OCI-LY1 (cell line): Measurements from ENCODE around the gene CDH22.

ENCODE experiments used
- H2AFZ ChIP-seq: fragments of 200-600 bp; sonication (generic), shearing (Covaris generic); 2 replicates; pipeline ENCODE4 v1.6.0; 2014; ENCODE audit warnings: antibody characterized with exemption, mild to moderate bottlenecking, low read length
- H3F3A ChIP-seq: fragments of 200-600 bp; sonication (generic), shearing (Covaris generic); 2 replicates; pipeline ENCODE4 v1.6.0; 2014; ENCODE audit warnings: mild to moderate bottlenecking, antibody characterized with exemption, low read length, moderate library complexity; ENCODE audit not compliant: insufficient read depth
- H3K27ac ChIP-seq: fragments of 200-600 bp; sonication (generic); 2 replicates; pipeline ENCODE4 v1.5.1; 2014; ENCODE audit warnings: low read length, mixed run types, mild to moderate bottlenecking, low read depth; ENCODE audit not compliant: poor library complexity, severe bottlenecking
- H3K27me3 ChIP-seq: fragments of 200-600 bp; sonication (generic); 2 replicates; pipeline ENCODE4 v1.6.0; 2014; ENCODE audit warnings: antibody characterized with exemption, mild to moderate bottlenecking, low read length, moderate library complexity; ENCODE audit not compliant: insufficient read depth
- H3K36me3 ChIP-seq: fragments of 200-600 bp; sonication (generic); 2 replicates; pipeline ENCODE4 v1.6.1; 2014; ENCODE audit warnings: mild to moderate bottlenecking, antibody characterized with exemption, low read length, moderate library complexity, mixed read lengths; ENCODE audit not compliant: insufficient read depth
- H3K4me1 ChIP-seq: fragments of 200-600 bp; sonication (generic); 2 replicates; pipeline ENCODE4 v1.5.1; 2014; ENCODE audit warnings: mild to moderate bottlenecking, low read length, moderate library complexity; ENCODE audit not compliant: insufficient read depth, severe bottlenecking
- H3K4me2 ChIP-seq: fragments of 200-600 bp; sonication (generic), shearing (Covaris generic); 2 replicates; pipeline ENCODE4 v1.6.1; 2014; ENCODE audit warnings: low read length
- H3K4me3 ChIP-seq: fragments of 200-600 bp; sonication (generic); 2 replicates; pipeline ENCODE4 v1.5.1; 2014; ENCODE audit warnings: low read length, low read depth, mild to moderate bottlenecking, mixed read lengths; ENCODE audit not compliant: poor library complexity, severe bottlenecking
- H3K79me2 ChIP-seq: fragments of 200-600 bp; shearing (Covaris generic); 2 replicates; pipeline ENCODE4 v1.6.1; 2016; ENCODE audit warnings: mixed run types, low read length, mixed read lengths; ENCODE audit not compliant: insufficient read depth
- H3K9ac ChIP-seq: fragments of 200-600 bp; sonication (generic), shearing (Covaris generic); 2 replicates; pipeline ENCODE4 v1.6.1; 2014; ENCODE audit warnings: mild to moderate bottlenecking, low read length, mixed read lengths
- H3K9me2 ChIP-seq: fragments of 200-600 bp; sonication (generic), shearing (Covaris generic); 2 replicates; pipeline ENCODE4 v1.6.1; 2014; ENCODE audit warnings: low read depth, mild to moderate bottlenecking, low read length, mixed read lengths
- H3K9me3 ChIP-seq: fragments of 200-600 bp; shearing (Covaris generic); 2 replicates; pipeline ENCODE4 v1.6.1; 2014; ENCODE audit warnings: low read length, mixed read lengths
- H4K20me1 ChIP-seq: fragments of 200-600 bp; sonication (generic), shearing (Covaris generic); 2 replicates; pipeline ENCODE4 v1.6.0; 2016; ENCODE audit warnings: mild to moderate bottlenecking, low read length; ENCODE audit not compliant: insufficient read depth
- CTCF ChIP-seq: fragments of 200-600 bp; sonication (generic), shearing (Covaris generic); IDR thresholded peaks from 2 replicates; pipeline ENCODE4 v1.5.1; 2017; ENCODE audit warnings: mild to moderate bottlenecking, antibody characterized with exemption, low read length, moderate library complexity, mixed read lengths
- EZH2 ChIP-seq: fragments of 200-600 bp; sonication (generic), shearing (Covaris generic); IDR thresholded peaks from 2 replicates; pipeline ENCODE4 v1.8.0; 2017; ENCODE audit warnings: borderline replicate concordance, mixed run types, mild to moderate bottlenecking, antibody characterized with exemption, low read length, moderate library complexity, mixed read lengths

The CDH22 gene

GRCh38 chr20:46299078-46299477 is 9.2 kb downstream of the CDH22 start:
- no peak overlapping the region for H3K4me3 ChIP-seq
- H3F3A ChIP-seq = no peaks in the 10 kb centered on the region
- H3K9me2 ChIP-seq = no peaks in the 10 kb centered on the region
- no peaks in the 10 kb centered on the region for H4K20me1 ChIP-seq
- H3K79me2 ChIP-seq = no peaks in the 10 kb centered on the region
- TF ChIP-seq CTCF (no peak), EZH2 (no peak)
- H3K9ac ChIP-seq = no peak overlapping the region
- H3K27ac ChIP-seq = no peak overlapping the region
- H3K4me1 ChIP-seq = no peaks in the 10 kb centered on the region
- H3K27me3 ChIP-seq = no peaks in the 10 kb centered on the region
- H3K9me3 ChIP-seq = no peaks in the 10 kb centered on the region
- no peak overlapping the region for H2AFZ ChIP-seq
- no peaks in the 10 kb centered on the region for H3K36me3 ChIP-seq
- no peak overlapping the region for H3K4me2 ChIP-seq

DNA sequence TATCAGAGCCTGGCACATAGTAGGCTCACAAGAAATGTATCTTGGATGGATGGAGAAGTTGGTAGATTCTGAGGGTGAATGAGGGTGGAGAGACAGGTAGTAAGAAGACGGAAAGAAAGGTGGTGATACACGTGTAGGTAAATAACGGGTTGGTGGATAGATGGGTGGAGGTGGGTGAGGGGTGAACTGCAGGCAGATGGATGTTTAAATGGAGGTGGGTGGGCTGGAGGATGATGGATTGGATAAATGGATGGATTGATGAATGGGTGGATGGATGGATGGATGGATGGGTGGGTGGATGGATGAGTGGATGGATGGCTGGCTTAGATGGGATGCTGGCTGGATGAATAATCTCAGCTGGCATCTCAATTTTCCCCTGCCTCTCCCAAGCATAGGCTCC is 9.9 kb downstream of the CDH22 start:
- Histone ChIP-seq H3K36me3 (no peaks in the 10 kb centered on the region), H3K9ac (no peak overlapping the region), H3K79me2 (no peaks in the 10 kb centered on the region), H3K9me2 (no peaks in the 10 kb centered on the region), H3K27ac (no peak overlapping the region), H3K9me3 (no peaks in the 10 kb centered on the region), H3K4me1 (no peaks in the 10 kb centered on the region), H3K4me3 (no peak overlapping the region), H3K27me3 (no peaks in the 10 kb centered on the region), H3K4me2 (no peak overlapping the region), H4K20me1 (no peaks in the 10 kb centered on the region), H2AFZ (no peak overlapping the region), H3F3A (no peaks in the 10 kb centered on the region)
- TF ChIP-seq EZH2 (no peak), CTCF (no peak)

DNA sequence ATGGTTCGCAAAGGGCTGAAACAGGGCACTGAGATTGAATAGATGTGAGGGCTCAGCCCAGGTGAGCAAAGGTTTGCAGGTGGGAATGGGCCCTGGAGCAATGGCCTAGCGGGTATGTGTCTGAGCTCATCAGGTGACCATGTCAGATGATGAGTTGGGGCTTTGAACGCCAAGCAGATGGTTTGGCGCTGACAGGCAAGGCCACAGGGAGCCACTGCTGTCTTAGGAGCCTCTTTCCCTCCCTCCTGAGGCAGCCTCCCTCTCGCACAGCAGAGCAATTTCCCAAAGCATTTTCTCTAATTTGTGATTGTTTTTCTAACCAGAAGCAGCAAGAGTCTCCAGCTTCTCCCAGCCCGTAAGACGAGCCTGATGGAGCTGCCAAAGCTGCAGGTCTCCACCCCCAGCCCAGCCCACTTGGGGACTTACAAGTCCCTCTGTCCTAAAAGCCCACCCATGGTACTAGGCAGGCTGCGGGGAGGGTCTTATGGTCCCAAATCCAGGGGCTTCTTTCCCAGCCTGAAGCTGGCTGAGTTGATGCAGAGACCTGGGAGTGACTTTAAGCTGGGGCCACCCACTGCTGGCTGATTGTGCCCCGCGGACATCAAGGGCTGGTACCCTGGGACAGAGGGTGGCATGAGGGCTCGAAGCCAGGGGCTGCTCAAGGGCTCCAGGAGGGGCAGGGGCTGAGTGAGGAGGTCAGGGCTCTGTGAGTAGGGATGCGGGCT is 11.6 kb downstream of the CDH22 start:
- no peak overlapping the region for H3K9ac ChIP-seq
- no peaks in the 10 kb centered on the region for H3K9me2 ChIP-seq
- H3F3A ChIP-seq = no peaks in the 10 kb centered on the region
- H4K20me1 ChIP-seq = no peaks in the 10 kb centered on the region
- no peak overlapping the region for H3K4me3 ChIP-seq
- no peaks in the 10 kb centered on the region for H3K9me3 ChIP-seq
- H2AFZ ChIP-seq = no peak overlapping the region
- no peaks in the 10 kb centered on the region for H3K79me2 ChIP-seq
- no peak for TF ChIP-seq EZH2
- no peak for TF ChIP-seq CTCF
- no peaks in the 10 kb centered on the region for H3K36me3 ChIP-seq
- no peaks in the 10 kb centered on the region for H3K4me1 ChIP-seq
- no peak overlapping the region for H3K4me2 ChIP-seq
- H3K27me3 ChIP-seq = no peaks in the 10 kb centered on the region
- H3K27ac ChIP-seq = no peak overlapping the region
